ENCODE data around the gene UBXN1. TPM values are rescaled to one million over a fixed set of nuclear protein-coding genes. Genes with fewer than 3 reads are reported as not detected.

The UBXN1 gene
- total RNA-seq, 1 donor, result 70.7 TPM

DNA sequence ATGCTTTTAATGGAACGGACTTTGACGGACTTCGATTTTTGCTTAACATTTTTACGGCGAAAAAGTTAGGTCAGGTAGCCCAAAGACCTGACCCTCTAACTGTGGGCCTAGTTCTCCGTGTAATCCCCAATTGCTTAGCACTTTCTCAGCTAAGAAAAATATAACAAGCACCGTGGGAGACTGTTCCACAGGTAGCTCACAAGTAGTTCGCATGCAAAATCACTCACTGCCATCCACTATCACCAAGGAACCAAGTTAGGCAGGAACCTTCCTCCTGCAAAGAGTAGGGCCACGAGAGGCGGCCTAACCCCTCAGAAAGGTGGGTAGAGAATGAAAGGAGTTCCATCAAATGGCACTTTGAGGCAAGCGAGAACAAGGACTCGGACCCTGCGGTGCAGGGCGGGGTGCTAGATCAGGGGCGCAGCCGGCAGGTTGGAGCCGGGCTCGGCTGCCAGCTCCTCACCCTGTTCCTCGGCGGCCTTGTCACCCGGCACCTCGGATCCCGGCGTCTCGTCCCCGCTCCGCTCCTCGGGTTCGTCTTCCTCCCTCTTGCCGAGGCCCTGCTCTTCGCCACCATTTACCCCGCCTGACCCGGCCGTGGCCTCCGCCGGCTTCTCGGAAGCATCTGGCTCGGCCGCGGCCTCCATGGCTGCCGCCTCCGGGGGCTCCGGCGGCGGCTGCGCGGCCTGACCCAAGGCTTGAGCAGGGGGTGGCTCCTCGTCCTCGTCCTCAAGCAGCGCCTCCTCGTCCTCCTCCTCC lies 47.5 kb upstream of the UBXN1 start:
- DNase-seq (ENCODE audit: low read depth), result no peak
- TF ChIP-seq, protein P1, sequence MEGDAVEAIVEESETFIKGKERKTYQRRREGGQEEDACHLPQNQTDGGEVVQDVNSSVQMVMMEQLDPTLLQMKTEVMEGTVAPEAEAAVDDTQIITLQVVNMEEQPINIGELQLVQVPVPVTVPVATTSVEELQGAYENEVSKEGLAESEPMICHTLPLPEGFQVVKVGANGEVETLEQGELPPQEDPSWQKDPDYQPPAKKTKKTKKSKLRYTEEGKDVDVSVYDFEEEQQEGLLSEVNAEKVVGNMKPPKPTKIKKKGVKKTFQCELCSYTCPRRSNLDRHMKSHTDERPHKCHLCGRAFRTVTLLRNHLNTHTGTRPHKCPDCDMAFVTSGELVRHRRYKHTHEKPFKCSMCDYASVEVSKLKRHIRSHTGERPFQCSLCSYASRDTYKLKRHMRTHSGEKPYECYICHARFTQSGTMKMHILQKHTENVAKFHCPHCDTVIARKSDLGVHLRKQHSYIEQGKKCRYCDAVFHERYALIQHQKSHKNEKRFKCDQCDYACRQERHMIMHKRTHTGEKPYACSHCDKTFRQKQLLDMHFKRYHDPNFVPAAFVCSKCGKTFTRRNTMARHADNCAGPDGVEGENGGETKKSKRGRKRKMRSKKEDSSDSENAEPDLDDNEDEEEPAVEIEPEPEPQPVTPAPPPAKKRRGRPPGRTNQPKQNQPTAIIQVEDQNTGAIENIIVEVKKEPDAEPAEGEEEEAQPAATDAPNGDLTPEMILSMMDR (IDR thresholded peaks at IDR 0.05; ENCODE audit: insufficient read depth, low read length), result no peak
- H3K4me3 ChIP-seq (ENCODE audit: low read depth, low read length), result peak overlapping the region; percentile 84

DNA sequence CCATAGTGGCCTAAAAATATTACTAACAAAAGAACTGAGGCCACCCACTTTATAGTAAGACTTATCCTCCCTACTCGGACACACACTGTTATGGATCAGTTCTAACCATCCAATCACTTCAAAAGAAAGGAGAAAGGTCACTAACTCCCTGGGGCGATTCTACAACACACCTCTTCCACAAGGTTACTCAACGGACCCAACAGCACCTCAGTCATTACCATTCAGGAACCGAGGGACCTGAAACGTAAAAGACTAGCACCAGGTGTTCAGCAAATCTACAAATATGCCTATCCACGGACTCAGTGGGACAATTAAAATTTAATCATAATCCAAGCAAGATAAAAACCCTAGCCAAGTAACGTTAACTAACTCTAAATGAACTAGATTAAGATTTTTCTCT lies 46.8 kb upstream of the UBXN1 start:
- no peak for DNase-seq (ENCODE audit: low read depth)
- peak overlapping the region; percentile 84 for H3K4me3 ChIP-seq (ENCODE audit: low read depth, low read length)
- TF ChIP-seq, protein P1 (IDR thresholded peaks at IDR 0.05; ENCODE audit: insufficient read depth, low read length), result no peak

DNA sequence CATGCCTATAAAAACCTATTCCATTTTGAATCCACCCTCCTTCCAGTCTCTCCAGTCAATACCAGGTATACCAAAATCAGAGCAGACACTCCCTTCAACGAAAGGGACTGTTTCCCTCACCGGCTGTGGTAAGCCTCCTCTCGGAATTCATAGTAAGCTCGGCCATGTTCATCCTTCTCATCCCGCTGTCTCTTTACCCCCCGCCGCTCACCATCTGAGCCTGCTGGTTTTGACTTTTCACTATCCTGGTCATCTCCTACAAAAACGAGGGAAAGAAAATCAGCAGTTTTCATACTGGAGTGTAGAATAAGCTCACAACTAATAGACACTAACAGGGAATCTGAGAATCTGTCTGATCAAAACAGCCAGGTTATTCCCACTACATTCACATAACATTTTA lies 45.3 kb upstream of the UBXN1 start:
- no peak for DNase-seq (ENCODE audit: low read depth)
- peak overlapping the region; percentile 84 for H3K4me3 ChIP-seq (ENCODE audit: low read depth, low read length)
- TF ChIP-seq, protein P1 (IDR thresholded peaks at IDR 0.05; ENCODE audit: insufficient read depth, low read length), result no peak

DNA sequence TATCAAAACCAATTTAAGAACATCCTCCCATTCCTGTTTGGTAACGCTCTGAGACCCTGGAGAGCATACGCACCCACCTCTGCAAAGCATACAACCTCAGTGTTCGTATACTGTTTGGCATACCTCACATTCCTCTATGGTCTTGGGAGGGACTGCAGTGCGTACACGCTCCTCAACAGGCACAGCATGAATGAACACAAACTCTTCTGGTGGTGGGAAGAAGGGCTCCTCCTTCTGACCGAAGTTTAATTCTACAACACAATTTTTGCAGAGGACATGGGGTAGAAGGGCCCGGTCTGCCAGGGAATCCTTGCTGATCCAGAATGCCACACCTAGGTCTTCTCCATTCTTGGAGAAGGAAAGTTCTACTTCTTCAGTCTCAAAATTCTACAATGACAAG lies 43.1 kb upstream of the UBXN1 start:
- TF ChIP-seq, protein P1 (IDR thresholded peaks at IDR 0.05; ENCODE audit: insufficient read depth, low read length), result peak; percentile 16
- peak; percentile 33 for DNase-seq (ENCODE audit: low read depth)

DNA sequence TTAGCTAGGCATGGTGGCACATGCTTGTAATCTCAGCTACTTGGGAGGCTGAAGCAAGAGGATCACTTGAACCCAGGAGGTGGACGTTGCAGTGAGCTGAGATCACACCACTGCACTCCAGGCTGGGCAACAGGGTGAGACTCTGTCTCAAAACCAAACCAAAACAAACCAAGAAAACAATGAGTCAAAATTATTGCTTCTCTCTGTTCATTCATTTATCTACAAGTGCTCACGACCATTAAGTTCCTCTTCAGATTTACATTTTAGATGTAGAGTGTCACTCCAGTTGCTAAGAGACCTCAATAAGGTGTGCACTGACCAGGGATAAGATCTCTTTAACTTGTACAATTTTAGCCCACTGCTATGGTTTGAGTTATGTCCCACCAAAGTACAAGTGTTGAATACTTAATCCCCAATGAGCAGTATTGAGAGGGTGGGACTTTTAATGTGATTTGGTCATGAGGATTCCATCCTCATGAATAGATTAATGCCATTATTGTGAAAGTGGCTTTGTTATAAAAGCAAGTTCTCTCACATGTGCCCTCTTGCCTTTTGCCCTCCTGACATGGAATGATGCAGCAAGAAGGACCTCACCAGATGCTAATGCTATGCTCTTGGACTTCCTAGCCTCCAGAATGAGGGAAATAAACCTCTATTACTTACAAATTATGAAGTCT lies 40.6 kb upstream of the UBXN1 start:
- TF ChIP-seq, protein P1 (IDR thresholded peaks at IDR 0.05; ENCODE audit: insufficient read depth, low read length), result no peak
- DNase-seq (ENCODE audit: low read depth), result no peak
- no peak overlapping the region for H3K4me3 ChIP-seq (ENCODE audit: low read depth, low read length)

More for the DNA sequence above, 43.1 kb upstream of the UBXN1 start:
- no peak overlapping the region for H3K4me3 ChIP-seq (ENCODE audit: low read depth, low read length)

DNA sequence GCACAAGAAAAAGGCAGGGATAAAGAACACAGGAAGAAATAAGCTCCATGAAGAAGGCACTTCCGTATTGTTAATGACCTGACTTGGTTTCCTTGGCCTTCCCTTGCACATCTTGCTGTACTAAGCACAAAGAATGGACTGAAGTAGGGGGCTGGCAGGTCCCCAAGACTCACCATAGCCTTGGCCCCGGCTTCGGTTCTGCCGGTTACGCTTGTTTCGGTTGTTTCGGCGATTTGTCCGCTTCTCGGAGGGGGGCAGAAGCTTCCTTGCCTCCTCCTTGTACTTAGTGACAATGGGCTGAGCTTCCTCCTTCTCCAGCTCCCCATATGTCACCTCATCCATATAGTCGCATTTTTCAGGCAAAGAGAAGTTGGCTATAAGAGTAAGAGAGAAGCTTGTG lies 37.9 kb upstream of the UBXN1 start:
- H3K4me3 ChIP-seq (ENCODE audit: low read depth, low read length), result no peak overlapping the region
- TF ChIP-seq, protein P1 (IDR thresholded peaks at IDR 0.05; ENCODE audit: insufficient read depth, low read length), result no peak
- DNase-seq (ENCODE audit: low read depth), result no peak
